ENCODE results near the gene RPL15. TPM values are rescaled to one million over a fixed set of nuclear protein-coding genes. Genes with fewer than 3 reads are reported as not detected.
A peak's percentile ranks its signal among the peaks of the same experiment; 100 is the strongest.

RPL15 gene
- total and polyA plus RNA-seq, 3 donors from 2014 or later = 783 to 1,993 (median 1,409) TPM

- no peak for DNase-seq
- H3K9me3 ChIP-seq = no peaks in the 10 kb centered on the region
- no peaks in the 10 kb centered on the region for H3K36me3 ChIP-seq (ENCODE audit: low read depth, missing control alignments)
- intact Hi-C loops (cut with DNase I; ENCODE audit: low total_unique reads) = no loop called here
- H3K27ac ChIP-seq = no peak overlapping the region
- TF ChIP-seq CTCF (IDR thresholded peaks at IDR 0.05) = no peak
- TF ChIP-seq POLR2A (IDR thresholded peaks at IDR 0.05) = no peak
- no peaks in the 10 kb centered on the region for H3K4me1 ChIP-seq
- H3K27me3 ChIP-seq = no peaks in the 10 kb centered on the region
- WGBS, 2 donors = 76 to 91% methylated on average over 8 to 27 of the region's 28 CpGs
- H3K4me3 ChIP-seq = no peak overlapping the region
These were observed 34.4 kb upstream of the RPL15 start for GRCh38 chr3:23882487-23882918.

GRCh38 chr3:23884481-23884880 is 32.5 kb upstream of the RPL15 start:
- WGBS, 2 donors = 78 to 90% methylated on average over 2 of the region's 2 CpGs
- Histone ChIP-seq H3K4me3 (no peak overlapping the region), H3K36me3 (ENCODE audit: low read depth, missing control alignments) (no peaks in the 10 kb centered on the region), H3K9me3 (no peaks in the 10 kb centered on the region), H3K27ac (no peak overlapping the region), H3K27me3 (no peaks in the 10 kb centered on the region), H3K4me1 (no peaks in the 10 kb centered on the region)
- TF ChIP-seq CTCF (IDR thresholded peaks at IDR 0.05) (no peak), POLR2A (IDR thresholded peaks at IDR 0.05) (no peak)
- DNase-seq = no peak
- intact Hi-C loops (cut with DNase I; ENCODE audit: low total_unique reads) = no loop called here

- no peaks in the 10 kb centered on the region for H3K36me3 ChIP-seq (ENCODE audit: low read depth, missing control alignments)
- H3K27me3 ChIP-seq = no peaks in the 10 kb centered on the region
- WGBS, 2 donors = 82 to 92% methylated on average over 6 of the region's 6 CpGs
- intact Hi-C loops (cut with DNase I; ENCODE audit: low total_unique reads) = no loop called here
- no peaks in the 10 kb centered on the region for H3K4me1 ChIP-seq
- no peak for TF ChIP-seq POLR2A (IDR thresholded peaks at IDR 0.05)
- no peak for TF ChIP-seq CTCF (IDR thresholded peaks at IDR 0.05)
- no peak overlapping the region for H3K4me3 ChIP-seq
- H3K9me3 ChIP-seq = no peaks in the 10 kb centered on the region
- no peak overlapping the region for H3K27ac ChIP-seq
- no peak for DNase-seq
These were observed 31.7 kb upstream of the RPL15 start for GRCh38 chr3:23885210-23885609.

- Histone ChIP-seq H3K27me3 (no peaks in the 10 kb centered on the region), H3K4me1 (no peaks in the 10 kb centered on the region), H3K4me3 (no peak overlapping the region), H3K36me3 (ENCODE audit: low read depth, missing control alignments) (no peaks in the 10 kb centered on the region), H3K9me3 (no peaks in the 10 kb centered on the region), H3K27ac (no peak overlapping the region)
- DNase-seq = no peak
- intact Hi-C loops (cut with DNase I; ENCODE audit: low total_unique reads) = no loop called here
- TF ChIP-seq CTCF (IDR thresholded peaks at IDR 0.05) (no peak), POLR2A (IDR thresholded peaks at IDR 0.05) (no peak)
- 91% methylated on average over 3 of the region's 3 CpGs for WGBS, 2 donors
These were observed 30.6 kb upstream of the RPL15 start for GRCh38 chr3:23886311-23886710.

GRCh38 chr3:23888617-23889228 is 28.2 kb upstream of the RPL15 start:
- TF ChIP-seq POLR2A (IDR thresholded peaks at IDR 0.05) = no peak
- TF ChIP-seq CTCF (IDR thresholded peaks at IDR 0.05) = peak; percentile 61 to 81 (median 61)
- no peak overlapping the region for H3K4me3 ChIP-seq
- no peaks in the 10 kb centered on the region for H3K36me3 ChIP-seq (ENCODE audit: low read depth, missing control alignments)
- peaks cover under 1% of the 10 kb centered on the region for H3K4me1 ChIP-seq
- H3K27me3 ChIP-seq = no peaks in the 10 kb centered on the region
- WGBS, 2 donors = 56 to 64% methylated on average over 3 of the region's 3 CpGs
- H3K27ac ChIP-seq = no peak overlapping the region
- intact Hi-C loops (cut with DNase I; ENCODE audit: low total_unique reads) = no loop called here
- no peaks in the 10 kb centered on the region for H3K9me3 ChIP-seq
- no peak for DNase-seq
